Measurements from ENCODE around the gene DTD1.

The DTD1 gene

DNA sequence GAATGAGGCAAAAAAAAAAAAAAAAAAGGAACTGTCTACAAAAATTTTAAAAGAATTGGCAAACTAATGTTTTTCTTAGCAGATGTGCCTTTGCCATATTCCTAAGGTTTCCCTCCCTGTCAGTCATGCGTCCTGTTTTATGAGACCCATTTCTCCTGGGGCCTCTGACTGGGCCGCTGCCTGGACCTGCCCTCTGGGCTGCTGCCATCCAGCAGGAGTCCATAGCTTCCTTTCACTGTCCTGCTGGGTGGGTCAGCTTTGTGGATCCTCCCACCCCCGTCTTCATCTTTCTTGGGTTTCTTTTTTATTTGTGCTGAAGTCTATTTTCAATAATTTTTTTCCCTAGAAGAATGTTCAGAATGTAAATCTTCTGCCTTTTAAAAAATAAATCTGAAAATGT is 114.9 kb downstream of the DTD1 start:
- no peak for DNase-seq

DNA sequence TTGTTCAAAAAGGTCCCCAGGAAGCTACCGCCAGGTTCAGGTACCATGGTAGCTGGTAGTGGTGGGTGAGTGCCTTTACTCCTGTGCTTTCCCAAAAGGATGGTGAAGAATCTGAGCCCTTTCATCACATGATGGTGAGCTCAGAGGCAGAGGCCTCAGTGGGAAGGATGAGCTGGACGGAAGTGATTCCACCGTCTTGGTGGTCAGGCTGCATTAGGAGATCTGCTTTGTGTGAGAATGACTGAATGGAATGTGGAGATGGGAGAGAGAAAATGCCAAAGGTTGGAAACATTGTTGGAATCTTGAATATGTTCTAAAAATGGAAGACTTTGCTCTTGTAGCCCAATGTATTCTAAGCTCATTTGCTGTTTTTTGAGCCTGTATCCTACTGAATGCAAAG is 117.6 kb downstream of the DTD1 start:
- no peak for DNase-seq

DNA sequence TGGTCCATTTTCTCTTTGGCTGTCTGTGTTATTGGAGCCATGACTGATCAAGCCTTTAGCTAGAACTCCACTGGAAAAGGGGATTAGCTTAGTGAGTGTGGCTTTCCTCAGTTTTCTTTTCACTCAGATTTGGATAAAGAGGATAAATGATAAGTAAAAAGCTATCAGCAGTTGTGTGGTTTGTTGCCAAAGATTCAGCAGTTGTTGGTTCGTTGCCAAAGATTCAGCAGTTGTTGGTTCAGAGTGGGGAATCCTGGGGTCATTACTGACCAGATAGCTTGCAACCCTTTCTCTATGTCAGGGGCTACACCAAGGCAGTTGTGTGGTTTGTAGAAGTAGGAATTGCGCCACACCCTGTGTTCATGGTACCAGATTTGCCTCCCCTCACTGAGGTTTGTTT is 118.1 kb downstream of the DTD1 start:
- DNase-seq, result no peak

DNA sequence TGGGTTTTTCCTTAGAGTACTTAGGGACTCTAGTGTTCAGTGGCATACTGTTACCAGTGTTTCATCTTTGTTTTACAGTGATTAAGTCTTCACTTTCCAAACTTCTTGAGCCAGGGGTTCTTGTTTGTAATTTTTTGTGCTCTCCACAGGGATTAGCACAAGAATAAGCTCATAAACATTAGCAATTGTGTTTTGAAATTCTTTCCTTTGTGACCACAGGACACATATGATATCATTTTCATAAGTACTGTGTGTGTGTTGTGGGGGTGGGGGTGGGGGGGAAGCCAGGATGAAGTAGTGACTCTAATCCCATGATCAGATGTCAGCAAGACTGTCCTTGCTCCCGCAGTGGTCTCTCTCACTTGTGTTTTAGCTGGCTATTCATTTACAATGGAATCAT is 124.3 kb downstream of the DTD1 start:
- DNase-seq, result no peak

DNA sequence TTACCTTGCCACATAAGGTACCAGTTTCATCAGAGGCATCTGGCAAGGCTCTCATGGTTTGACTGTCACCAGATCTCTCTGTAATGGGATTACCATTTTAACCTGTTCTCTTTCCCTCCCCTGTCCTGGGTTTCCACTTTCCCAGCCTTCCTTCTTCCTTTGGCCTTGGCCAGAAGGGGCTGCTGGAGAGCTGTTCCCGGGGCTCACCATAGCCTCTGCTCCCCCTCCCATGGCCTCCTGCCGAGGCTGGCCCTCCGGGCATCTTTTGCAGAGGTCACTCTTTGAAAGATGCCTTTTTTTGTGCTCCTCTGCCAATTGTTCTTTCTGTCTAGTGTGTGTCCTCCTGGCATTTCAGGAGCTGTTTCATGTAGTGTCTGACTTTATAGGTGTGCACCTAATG is 125.0 kb downstream of the DTD1 start:
- DNase-seq, result no peak

DNA sequence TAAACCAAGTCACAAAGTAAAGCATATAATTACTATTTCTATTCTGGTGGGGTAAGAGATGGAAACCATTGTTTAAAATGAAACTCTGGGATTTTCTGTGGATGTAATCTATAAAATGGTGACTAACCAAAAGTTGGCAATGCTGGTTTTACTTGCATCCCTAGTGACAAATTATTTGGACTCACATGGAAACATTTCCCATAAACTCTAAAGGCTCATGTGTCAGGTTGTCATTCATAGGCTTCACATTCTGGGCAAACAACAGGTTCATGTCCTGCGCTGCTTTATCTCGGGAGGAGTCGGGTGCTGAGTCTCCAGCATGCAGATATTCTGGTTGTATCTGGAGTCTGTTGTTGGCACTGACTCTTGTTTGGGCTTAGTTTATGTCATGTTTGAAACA is 127.7 kb downstream of the DTD1 start:
- no peak for DNase-seq

DNA sequence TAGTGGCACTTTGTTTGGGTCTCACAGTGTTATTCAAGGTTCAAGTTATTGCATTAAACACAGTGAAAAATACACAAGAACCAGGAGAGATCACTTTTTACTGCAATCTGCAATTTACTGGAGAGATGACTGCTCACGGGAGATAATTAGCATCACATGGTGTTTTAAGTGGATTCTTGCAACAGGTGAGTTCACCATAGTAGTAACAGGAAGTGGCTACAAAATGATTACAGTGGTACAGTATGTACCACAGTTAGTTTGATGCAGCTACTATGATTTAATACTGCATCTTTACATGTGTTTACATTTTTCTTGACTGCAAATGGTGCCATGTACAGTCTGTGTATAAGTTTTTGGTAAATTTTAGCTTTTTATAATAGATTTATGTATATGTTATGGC is 129.2 kb downstream of the DTD1 start:
- no peak for DNase-seq

DNA sequence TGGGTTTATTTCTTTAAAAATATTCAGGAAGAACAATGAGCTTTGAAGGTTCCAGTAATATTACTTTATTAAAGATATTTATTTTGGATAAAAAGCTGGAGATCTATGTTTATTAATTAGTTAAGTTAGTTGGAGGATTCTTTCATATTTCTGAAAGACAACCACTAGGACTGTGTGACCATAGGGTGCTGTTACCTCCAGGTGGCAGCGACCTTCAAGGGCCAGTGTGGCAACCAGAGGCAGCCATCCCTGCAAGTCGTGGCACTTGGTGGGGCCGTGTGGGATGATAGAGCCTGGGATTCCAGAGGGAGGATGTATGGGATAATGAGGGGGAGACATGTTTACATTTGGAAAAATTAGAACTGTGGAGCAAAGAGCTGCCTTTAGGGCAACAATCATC is 130.3 kb downstream of the DTD1 start:
- no peak for DNase-seq

DNA sequence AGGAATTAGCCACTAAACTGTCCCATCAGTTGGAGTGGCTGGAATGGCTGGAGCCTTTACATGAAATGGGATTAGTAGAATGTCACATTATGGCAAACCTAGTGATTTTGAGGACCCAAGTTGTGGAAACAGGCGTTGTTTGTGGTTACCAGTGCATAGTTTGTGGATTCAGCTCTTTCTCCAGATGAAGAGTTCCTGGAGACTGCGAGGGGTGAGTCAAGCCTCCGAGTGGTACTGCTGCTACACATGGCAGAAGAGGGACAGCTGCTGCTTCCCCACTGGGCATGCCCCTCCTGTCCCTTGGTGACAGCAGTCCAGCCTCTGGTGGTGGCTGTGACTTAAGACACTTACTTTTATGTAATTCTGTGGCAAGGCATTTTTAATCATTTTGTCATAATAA is 131.6 kb downstream of the DTD1 start:
- DNase-seq, result no peak

DNA sequence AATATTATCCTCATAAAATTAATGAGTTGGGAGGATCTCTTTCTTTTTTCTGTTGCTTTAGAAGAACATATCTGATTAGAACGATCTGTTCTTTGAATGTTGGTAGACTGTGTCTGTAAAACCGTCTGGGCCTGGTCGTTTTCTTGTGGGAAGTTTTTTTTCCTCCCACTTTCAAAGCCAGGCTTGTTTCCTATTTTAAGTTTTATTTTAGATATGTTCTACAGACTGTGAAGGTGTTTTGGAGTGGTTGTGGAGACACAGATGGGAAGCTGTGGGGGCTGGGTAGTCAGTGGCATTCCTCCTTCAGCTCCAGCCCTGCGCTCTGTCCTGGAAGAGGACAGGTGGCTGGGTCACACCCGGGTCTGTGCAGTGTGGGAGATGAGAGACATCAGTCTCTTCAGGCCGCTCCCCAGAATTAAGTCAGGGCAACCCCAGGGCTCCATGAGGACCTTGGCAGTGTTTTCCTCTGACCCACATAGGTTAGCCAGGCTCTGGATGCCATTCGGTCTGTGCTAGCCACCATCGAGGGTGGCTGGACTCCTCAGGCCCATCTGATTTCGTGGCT is 133.8 kb downstream of the DTD1 start:
- DNase-seq, result no peak

DNA sequence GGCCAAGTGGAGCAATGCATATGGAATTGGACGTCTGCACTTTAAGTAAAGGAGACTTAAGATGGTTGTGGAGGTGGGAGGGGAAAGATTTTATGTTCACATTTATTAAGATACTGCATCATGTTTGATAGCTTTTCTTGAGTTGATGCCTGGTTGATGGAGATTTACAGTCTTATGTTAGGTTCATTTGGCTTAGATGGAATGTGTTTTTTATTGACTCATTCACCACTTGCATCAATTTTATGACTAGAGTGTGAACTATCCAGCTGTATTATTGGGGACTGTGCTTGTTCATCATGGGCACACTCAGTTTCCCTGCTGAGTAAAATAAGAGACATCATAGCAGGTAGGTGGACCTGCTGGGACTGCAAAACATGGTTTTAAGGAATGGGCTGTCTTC is 134.5 kb downstream of the DTD1 start:
- no peak for DNase-seq

DNA sequence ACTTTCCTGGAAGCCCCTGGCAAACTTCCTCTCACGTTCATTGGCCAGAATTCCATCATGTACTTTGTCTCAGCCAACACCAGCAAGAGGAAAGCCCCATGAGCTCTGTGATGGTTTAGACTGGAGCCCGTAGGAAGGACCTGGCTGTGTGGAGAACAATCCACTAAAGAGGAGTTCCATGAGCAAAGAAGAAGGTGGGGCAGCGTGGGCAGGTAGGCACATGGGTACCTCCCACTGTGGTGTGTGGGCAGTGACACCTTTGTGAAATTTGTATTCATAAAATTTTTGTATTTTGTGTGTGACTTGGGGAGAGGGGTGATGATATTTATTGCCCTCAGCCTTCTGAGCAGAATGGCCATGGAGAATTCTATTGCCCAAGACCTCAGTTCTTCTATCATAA is 136.2 kb downstream of the DTD1 start:
- no peak for DNase-seq

DNA sequence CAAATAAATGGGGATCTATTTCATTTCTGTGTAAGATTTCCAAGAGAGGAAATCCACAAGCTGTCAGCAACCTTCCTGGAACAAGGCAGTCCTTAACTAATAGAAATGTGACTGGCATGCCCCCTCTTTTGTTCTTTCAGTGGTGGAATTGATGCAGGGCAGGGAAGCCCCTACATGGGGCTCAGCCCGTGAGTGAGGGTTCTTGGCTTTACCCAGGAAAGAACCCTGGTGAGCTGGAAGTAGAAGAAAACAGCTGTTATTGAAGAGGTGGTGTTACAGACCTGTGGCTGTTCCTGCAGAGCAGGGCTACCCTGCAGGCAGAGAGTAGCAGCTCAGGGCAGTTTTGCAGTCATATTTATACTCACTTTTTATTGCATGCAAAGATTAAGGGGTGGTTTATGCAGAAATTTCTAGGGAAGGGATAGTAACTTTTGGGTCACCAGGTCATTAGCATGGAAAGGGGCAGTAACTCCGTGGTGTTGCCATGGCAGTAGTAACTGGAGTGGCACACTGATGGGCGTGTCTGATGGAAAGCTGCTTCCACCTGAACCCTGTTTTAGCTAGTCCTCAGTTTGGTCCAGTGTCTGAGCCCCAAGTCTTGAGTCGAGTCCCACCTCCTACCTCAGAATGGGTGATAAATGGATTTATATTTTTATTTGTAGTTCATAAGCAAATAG is 137.1 kb downstream of the DTD1 start:
- no peak for DNase-seq

DNA sequence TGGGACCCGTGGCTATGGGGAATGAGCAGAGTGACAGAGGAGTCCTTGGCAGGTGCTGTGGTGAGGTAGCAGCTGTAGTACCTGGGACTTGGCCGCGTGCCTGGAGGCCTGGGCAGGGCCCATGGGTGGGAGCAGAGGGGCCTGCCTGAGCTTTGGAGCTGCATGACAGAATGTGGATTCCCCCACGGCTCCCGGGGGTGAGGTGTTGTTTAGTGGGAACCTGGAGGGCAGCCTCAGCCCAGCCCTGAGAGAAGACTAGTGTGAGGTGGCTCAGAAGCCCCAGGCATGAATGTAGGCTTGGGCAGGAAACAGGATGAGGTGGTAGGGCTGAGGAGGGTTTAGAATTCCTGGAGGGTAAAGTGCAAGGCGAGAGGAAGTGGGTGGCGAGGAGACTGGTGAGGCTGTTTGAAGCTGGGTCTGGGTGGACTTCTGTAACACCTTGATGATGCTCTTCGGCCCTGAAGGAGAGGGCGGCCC is 139.2 kb downstream of the DTD1 start:
- no peak for DNase-seq

DNA sequence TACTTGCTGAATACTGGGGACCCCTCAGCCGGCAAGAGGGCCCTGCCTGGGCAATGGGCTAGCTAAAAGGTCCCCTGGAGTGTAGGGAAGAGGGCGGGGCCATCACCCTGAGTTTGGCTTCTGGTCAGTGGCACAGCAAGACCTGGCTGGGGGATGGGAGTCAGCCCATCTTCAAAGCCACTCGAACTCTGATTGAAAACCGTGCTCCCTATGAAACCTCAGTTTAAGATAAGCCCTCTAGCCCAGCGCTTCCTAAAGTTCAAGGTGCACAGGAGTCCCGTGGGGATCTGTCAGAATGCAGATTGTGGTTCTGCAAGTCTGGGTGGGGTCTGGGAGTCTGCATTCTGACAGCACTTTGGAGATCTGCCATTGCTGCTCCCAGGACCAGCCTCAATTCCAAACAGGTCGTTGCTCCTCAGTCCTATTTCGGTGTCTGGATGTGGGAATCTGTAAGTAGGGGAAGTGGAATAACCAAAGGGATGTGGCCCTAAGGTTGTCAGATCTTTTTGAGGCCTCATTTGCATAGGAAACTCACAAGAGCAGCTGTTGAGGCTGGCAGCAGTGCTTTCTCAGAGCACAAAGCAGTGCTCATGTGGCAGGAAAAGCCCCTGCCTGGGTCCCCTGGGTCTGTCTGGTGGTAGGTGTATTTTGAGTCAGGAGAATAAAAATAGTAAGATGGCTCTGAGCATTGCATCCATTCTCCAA is 140.5 kb downstream of the DTD1 start:
- no peak for DNase-seq

DNA sequence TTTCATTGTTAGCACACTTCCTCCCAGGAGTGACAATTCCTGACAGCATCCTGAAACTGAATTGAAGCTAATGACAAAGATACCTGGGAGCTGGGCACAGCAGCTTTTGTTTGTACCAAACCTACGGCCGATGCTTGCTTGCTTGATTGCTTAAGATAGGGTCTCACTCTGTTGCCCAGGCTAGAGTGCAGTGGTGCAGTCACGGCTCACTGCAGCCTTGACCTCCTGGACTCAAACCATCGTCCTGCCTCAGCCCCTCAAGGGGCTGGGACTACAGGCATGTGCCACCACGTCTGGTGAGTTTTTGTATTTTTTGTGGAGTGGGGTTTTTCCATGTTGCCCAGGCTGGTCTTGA is 141.0 kb downstream of the DTD1 start:
- no peak for DNase-seq

DNA sequence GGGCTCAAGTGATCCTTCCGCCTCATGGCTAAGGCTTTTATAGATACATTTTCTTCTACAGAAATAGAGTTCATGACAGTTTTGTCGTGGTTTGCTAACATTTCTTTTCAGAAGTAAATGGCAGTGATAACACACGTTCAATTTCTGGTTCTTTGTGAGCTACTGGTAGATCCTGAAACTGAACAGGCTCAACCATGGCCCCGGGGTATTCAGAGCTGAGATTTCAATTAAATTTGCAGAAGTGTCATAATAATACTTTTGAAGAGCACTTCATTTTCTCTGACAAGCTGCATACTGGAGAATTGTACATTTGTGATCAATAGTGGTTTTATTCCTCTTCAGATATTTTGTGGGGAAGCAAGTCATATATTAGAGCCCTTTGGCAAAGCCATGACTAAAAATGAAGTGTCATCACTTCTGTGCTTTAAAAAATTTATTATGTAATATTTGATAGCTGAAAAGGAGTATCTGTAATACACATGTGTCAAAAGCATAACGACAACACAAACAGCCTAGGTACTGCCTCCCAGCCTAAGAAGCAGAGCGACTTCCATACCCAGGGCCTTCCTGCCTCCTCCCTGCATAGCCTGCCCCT is 141.5 kb downstream of the DTD1 start:
- DNase-seq, result no peak

DNA sequence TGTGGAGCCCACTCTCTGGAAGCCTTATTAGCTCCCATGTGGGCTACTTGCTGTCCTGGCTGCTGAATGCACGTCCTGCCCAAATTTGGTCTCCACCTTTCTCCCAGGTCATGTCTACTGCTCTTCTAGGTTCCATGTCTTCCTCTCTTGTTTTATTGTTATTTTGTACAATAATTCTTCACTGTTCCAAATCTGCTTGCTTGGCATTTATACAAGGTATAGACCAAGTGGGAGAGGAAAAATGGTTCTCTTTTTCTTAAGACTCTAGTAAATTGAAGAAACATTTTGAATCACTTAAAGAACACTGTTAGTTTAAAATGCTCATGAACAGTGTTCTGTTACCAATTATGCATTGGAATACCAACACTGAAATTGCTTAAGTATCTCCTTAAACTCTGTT is 144.1 kb downstream of the DTD1 start:
- no peak for DNase-seq

DNA sequence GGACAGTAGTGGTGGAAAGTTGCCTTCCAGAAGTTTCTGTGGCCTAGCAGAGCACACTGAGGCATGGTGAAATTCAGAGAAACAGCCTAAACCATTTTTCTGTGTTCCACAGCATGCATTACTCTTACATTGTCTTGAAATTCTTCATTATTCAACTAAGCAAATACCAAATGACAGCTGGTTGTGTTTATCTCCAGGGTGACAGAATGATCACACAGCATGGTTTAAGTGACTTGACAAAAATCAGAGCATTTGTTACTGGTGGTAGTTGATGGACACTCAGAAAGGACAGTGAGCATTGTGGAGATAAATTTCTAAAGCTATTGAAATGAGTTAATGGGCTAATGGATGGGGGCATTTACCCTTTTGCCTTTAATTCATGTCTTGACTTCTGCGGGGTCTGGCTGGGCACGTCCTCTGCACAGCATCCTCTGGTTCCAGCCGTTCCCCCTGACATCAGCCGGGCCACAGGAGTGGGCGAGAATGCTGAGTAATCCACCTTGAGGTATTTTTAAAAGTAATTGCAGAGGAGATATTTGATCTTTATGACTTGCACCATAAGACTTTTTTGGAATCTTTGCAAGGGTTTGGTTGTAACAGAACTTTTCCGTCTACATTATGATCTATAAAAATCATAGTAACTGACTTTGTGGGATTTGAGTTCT is 146.8 kb downstream of the DTD1 start:
- peak in 2 of 56 donors; percentile 15 to 16 for DNase-seq

DNA sequence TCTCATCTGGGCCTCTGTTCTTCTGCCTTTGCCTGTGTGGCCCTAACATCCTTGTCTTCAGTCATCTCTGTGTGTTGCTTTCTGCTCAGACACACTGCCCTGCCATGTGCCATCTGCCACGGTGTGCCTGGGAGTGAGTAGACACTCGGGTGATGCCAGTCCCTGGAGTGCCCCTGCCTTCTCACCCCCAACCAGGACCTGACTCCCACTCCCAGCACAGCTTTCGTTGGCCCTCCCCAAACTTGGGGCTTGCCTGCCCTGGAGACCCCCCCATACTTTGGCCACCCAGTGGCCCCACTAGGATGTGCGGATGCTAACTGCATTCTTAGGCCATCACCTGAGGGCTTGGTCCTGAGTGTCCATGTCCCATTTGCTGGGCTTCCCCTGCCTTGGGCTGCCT is 149.3 kb downstream of the DTD1 start:
- DNase-seq, result no peak

DNA sequence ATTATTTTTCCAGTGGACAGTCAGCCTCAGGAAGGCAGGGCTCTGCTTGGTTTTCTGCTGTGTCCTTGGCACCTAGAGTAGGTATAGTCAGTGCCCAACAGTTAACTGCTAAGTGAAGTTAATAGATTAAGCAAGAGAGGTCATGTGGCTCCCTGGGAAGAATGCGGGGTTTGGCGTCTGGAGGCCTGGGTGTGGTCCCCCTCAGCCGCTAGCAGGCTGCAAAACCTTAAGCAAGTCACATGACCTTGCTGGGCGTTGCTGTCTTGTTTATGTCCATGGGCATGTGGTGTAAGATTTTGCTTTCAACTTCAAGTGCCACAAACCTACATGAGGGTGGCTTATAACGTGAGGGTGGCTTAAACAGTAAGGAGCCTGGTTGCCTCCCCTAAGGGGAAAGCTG is 150.2 kb downstream of the DTD1 start:
- no peak for DNase-seq

DNA sequence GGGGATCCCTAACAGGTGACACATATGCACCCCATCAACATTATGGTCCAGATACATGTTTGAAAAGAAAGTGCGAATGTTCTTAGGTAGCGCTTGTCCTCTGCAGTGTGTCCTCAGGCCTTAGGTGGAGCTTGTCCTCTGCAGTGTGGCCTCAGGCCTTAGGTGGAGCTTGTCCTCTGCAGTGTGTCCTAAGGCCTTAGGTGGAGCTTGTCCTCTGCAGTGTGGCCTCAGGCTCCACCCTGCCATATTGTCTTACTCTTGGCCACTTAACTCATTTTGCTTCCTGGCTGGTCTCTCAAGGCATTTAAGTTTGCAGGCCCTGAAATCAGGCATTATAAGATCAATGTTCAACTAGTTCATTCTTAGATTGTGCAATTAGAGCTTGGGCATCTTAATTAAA is 151.0 kb downstream of the DTD1 start:
- no peak for DNase-seq
